HEK293 (cell line): ENCODE measurements around the gene HTR2A.
A peak's percentile ranks its signal among the peaks of the same experiment; 100 is the strongest.

ENCODE experiments used
- CTCF ChIA-PET: fragments of 350-600 bp; formaldehyde crosslinking; extraction: SDS; loops from one replicate; lab custom pipeline; 2021; ENCODE audit warnings: antibody characterized with exemption; lab: Yijun Ruan, JAX
- POLR2A ChIA-PET: fragments of 300-600 bp; formaldehyde crosslinking; extraction: SDS; loops from one replicate; lab custom pipeline; 2020; ENCODE audit warnings: antibody characterized with exemption, inconsistent platforms; lab: Yijun Ruan, JAX
- H3K27ac ChIP-seq: fragments of 200-500 bp; sonication (Bioruptor generic); 2 replicates; pipeline ENCODE4 v1.5.1; 2014; ENCODE audit warnings: low read depth, low read length, control low read depth, inconsistent platforms; ENCODE audit errors: extremely low read depth
- H3K36me3 ChIP-seq, 2 experiments: fragments of 200-500 bp in 1 of 2; sonication (Bioruptor generic) in 1 of 2; 1 replicate in 1 of 2; 2 replicates in 1 of 2; pipeline ENCODE4 v1.5.1; 2014 to 2017; ENCODE audit warnings: inconsistent platforms in 2 of 2, low read length in 2 of 2; ENCODE audit not compliant: control insufficient read depth in 2 of 2, insufficient read depth in 1 of 2
- H3K4me1 ChIP-seq: fragments of 200-500 bp; sonication (Bioruptor generic); 2 replicates; pipeline ENCODE4 v1.5.1; 2014; ENCODE audit warnings: mild to moderate bottlenecking, low read length, inconsistent platforms; ENCODE audit not compliant: control insufficient read depth, insufficient read depth
- H3K4me3 ChIP-seq: 2 replicates; pipeline ENCODE4 v1.5.1; 2011; ENCODE audit warnings: low read depth, mild to moderate bottlenecking, control low read depth, low read length, moderate library complexity
- H3K9me3 ChIP-seq: fragments of 200-500 bp; sonication (Bioruptor generic); 2 replicates; pipeline ENCODE4 v1.5.1; 2014; ENCODE audit warnings: low read depth, low read length, inconsistent platforms; ENCODE audit not compliant: control insufficient read depth, insufficient read depth
- FEZF1 ChIP-seq: fragments of 450-650 bp; formaldehyde crosslinking; IDR thresholded peaks from 2 replicates; pipeline ENCODE4 v1.5.1; 2016; ENCODE audit warnings: missing biosample characterization, missing genetic modification characterization
- GFI1B ChIP-seq: fragments of 450-650 bp; formaldehyde crosslinking; IDR thresholded peaks from 2 replicates; pipeline ENCODE4 v1.5.1; 2016; ENCODE audit warnings: missing biosample characterization, missing genetic modification characterization
- HOXA7 ChIP-seq: sonication (generic); formaldehyde crosslinking; IDR thresholded peaks from 2 replicates; pipeline ENCODE4 v1.8.1; 2022; ENCODE audit warnings: missing genetic modification reagents, borderline replicate concordance
- INSM2 ChIP-seq: fragments of 450-650 bp; formaldehyde crosslinking; IDR thresholded peaks from 2 replicates; pipeline ENCODE4 v1.5.1; 2016; ENCODE audit warnings: missing biosample characterization, missing genetic modification characterization
- OSR2 ChIP-seq: fragments of 450-650 bp; formaldehyde crosslinking; IDR thresholded peaks from 2 replicates; pipeline ENCODE4 v1.5.1; 2016; ENCODE audit warnings: missing biosample characterization, missing genetic modification characterization
- ZBTB1 ChIP-seq: fragments of 450-650 bp; formaldehyde crosslinking; IDR thresholded peaks from 2 replicates; pipeline ENCODE4 v1.5.1; 2016; ENCODE audit warnings: missing biosample characterization, missing genetic modification characterization
- ZBTB8A ChIP-seq: fragments of 450-650 bp; formaldehyde crosslinking; IDR thresholded peaks from 2 replicates; pipeline ENCODE4 v1.5.1; 2016; ENCODE audit warnings: missing biosample characterization, missing genetic modification characterization
- ZNF155 ChIP-seq: fragments of 450-650 bp; formaldehyde crosslinking; IDR thresholded peaks from 2 replicates; pipeline ENCODE4 v1.5.1; 2016; ENCODE audit warnings: missing biosample characterization, missing genetic modification characterization
- ZNF157 ChIP-seq: fragments of 450-650 bp; formaldehyde crosslinking; IDR thresholded peaks from 2 replicates; pipeline ENCODE4 v1.5.1; 2016; ENCODE audit warnings: missing biosample characterization, missing genetic modification characterization
- ZNF174 ChIP-seq: fragments of 450-650 bp; formaldehyde crosslinking; IDR thresholded peaks from 2 replicates; pipeline ENCODE4 v1.5.0; 2017; ENCODE audit warnings: missing biosample characterization, mild to moderate bottlenecking, missing genetic modification characterization
- ZNF19 ChIP-seq: fragments of 450-650 bp; formaldehyde crosslinking; IDR thresholded peaks from 2 replicates; pipeline ENCODE4; 2016; ENCODE audit warnings: missing biosample characterization, missing genetic modification characterization, low read depth
- ZNF335 ChIP-seq: fragments of 450-650 bp; formaldehyde crosslinking; conservative IDR thresholded peaks from 2 replicates; pipeline ENCODE4 v1.5.1; 2016; ENCODE audit warnings: missing biosample characterization, missing genetic modification characterization
- ZNF37A ChIP-seq: fragments of 450-650 bp; IDR thresholded peaks from 2 replicates; pipeline ENCODE4 v1.5.1; 2018; ENCODE audit warnings: missing biosample characterization, missing genetic modification characterization
- ZNF449 ChIP-seq: fragments of 450-650 bp; formaldehyde crosslinking; IDR thresholded peaks from 2 replicates; pipeline ENCODE4 v1.5.1; 2017; ENCODE audit warnings: missing biosample characterization, mild to moderate bottlenecking, missing genetic modification characterization, moderate library complexity
- ZNF501 ChIP-seq: fragments of 450-650 bp; formaldehyde crosslinking; IDR thresholded peaks from 2 replicates; pipeline ENCODE4 v1.5.1; 2016; ENCODE audit warnings: missing biosample characterization, missing genetic modification characterization
- ZNF560 ChIP-seq: fragments of 450-650 bp; formaldehyde crosslinking; IDR thresholded peaks from 2 replicates; pipeline ENCODE4 v1.5.1; 2017; ENCODE audit warnings: missing biosample characterization, missing genetic modification characterization, borderline replicate concordance
- ZNF561 ChIP-seq: fragments of 450-650 bp; IDR thresholded peaks from 2 replicates; pipeline ENCODE4 v1.5.1; 2018; ENCODE audit warnings: missing biosample characterization, missing genetic modification characterization, borderline replicate concordance
- ZNF645 ChIP-seq: fragments of 450-650 bp; formaldehyde crosslinking; IDR thresholded peaks from 2 replicates; pipeline ENCODE4; 2016; ENCODE audit warnings: missing biosample characterization, missing genetic modification characterization
- ZNF654 ChIP-seq: fragments of 450-650 bp; formaldehyde crosslinking; IDR thresholded peaks from 2 replicates; pipeline ENCODE4 v1.5.1; 2016; ENCODE audit warnings: low read depth, missing biosample characterization, missing genetic modification characterization
- ZNF660 ChIP-seq: fragments of 450-650 bp; IDR thresholded peaks from 2 replicates; pipeline ENCODE4 v1.5.1; 2018; ENCODE audit warnings: missing biosample characterization, mild to moderate bottlenecking, missing genetic modification characterization
- ZNF747 ChIP-seq: fragments of 450-650 bp; formaldehyde crosslinking; IDR thresholded peaks from 2 replicates; pipeline ENCODE4 v1.5.1; 2016; ENCODE audit warnings: missing biosample characterization, missing genetic modification characterization
- ZSCAN16 ChIP-seq: fragments of 450-650 bp; formaldehyde crosslinking; IDR thresholded peaks from 2 replicates; pipeline ENCODE4 v1.5.1; 2016; ENCODE audit warnings: missing biosample characterization, missing genetic modification characterization
- ZSCAN23 ChIP-seq: fragments of 450-650 bp; formaldehyde crosslinking; IDR thresholded peaks from 2 replicates; pipeline ENCODE4 v1.5.1; 2016; ENCODE audit warnings: missing biosample characterization, missing genetic modification characterization
- TF ChIP-seq, protein P1 (sequence below): fragments of 450-650 bp; formaldehyde crosslinking; IDR thresholded peaks from 2 replicates; pipeline ENCODE4 v1.5.1; 2016; ENCODE audit warnings: missing biosample characterization, missing genetic modification characterization

HTR2A gene

GRCh38 chr13:46834657-46835056 lies 62.2 kb downstream of the HTR2A start:
- TF ChIP-seq ZNF501 (tag by site-specific recombination) (no peak), ZNF157 (tag by site-specific recombination) (no peak), ZNF560 (tag by site-specific recombination) (no peak), INSM2 (tag by site-specific recombination) (no peak)
- POLR2A ChIA-PET = no interaction called here
- CTCF ChIA-PET = interaction anchor here (0.7 to 0.9 kb wide), 3 partner anchors 70 to 129 kb away, joined by 3 to 4 read pairs (median 4); no protein-coding TSS in a partner anchor
- H3K4me1 ChIP-seq = no peaks in the 10 kb centered on the region
- no peak overlapping the region for H3K27ac ChIP-seq
- no peaks in the 10 kb centered on the region for H3K9me3 ChIP-seq
- H3K36me3 ChIP-seq = no peaks in the 10 kb centered on the region
- no peak overlapping the region for H3K4me3 ChIP-seq

GRCh38 chr13:46831588-46832194 lies 65.2 kb downstream of the HTR2A start:
- TF ChIP-seq ZBTB1 (tag by site-specific recombination) = no peak
- TF ChIP-seq ZNF560 (tag by site-specific recombination) = no peak
- TF ChIP-seq HOXA7 (CRISPR knock-in tag) = no peak
- TF ChIP-seq ZNF654 (tag by site-specific recombination) = peak; percentile 92
- peak; percentile 64; the same call in 1 of the 2 replicates for TF ChIP-seq ZNF660 (tag by site-specific recombination)
- no peak for TF ChIP-seq ZSCAN16 (tag by site-specific recombination)
- no peak for TF ChIP-seq ZNF174 (tag by site-specific recombination)
- TF ChIP-seq, protein P1, sequence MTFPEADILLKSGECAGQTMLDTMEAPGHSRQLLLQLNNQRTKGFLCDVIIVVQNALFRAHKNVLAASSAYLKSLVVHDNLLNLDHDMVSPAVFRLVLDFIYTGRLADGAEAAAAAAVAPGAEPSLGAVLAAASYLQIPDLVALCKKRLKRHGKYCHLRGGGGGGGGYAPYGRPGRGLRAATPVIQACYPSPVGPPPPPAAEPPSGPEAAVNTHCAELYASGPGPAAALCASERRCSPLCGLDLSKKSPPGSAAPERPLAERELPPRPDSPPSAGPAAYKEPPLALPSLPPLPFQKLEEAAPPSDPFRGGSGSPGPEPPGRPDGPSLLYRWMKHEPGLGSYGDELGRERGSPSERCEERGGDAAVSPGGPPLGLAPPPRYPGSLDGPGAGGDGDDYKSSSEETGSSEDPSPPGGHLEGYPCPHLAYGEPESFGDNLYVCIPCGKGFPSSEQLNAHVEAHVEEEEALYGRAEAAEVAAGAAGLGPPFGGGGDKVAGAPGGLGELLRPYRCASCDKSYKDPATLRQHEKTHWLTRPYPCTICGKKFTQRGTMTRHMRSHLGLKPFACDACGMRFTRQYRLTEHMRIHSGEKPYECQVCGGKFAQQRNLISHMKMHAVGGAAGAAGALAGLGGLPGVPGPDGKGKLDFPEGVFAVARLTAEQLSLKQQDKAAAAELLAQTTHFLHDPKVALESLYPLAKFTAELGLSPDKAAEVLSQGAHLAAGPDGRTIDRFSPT = no peak
- no peak for TF ChIP-seq FEZF1 (tag by site-specific recombination)
- no peak for TF ChIP-seq ZSCAN23 (tag by site-specific recombination)
- TF ChIP-seq ZNF19 = no peak
- 0 out of 2 replicates have a peak, but pooled peaks have one; percentile 54 for TF ChIP-seq ZNF561 (tag by site-specific recombination)
- no peak for TF ChIP-seq ZBTB8A (tag by site-specific recombination)
- no peak overlapping the region for H3K27ac ChIP-seq
- H3K4me1 ChIP-seq = no peaks in the 10 kb centered on the region
- no peaks in the 10 kb centered on the region for H3K36me3 ChIP-seq
- POLR2A ChIA-PET = no interaction called here
- CTCF ChIA-PET = interaction anchor here (0.6 to 1.5 kb wide), 8 partner anchors 8 to 1076 kb away, joined by 3 to 4 read pairs (median 4); no protein-coding TSS in a partner anchor
- no peaks in the 10 kb centered on the region for H3K9me3 ChIP-seq
- no peak overlapping the region for H3K4me3 ChIP-seq

DNA sequence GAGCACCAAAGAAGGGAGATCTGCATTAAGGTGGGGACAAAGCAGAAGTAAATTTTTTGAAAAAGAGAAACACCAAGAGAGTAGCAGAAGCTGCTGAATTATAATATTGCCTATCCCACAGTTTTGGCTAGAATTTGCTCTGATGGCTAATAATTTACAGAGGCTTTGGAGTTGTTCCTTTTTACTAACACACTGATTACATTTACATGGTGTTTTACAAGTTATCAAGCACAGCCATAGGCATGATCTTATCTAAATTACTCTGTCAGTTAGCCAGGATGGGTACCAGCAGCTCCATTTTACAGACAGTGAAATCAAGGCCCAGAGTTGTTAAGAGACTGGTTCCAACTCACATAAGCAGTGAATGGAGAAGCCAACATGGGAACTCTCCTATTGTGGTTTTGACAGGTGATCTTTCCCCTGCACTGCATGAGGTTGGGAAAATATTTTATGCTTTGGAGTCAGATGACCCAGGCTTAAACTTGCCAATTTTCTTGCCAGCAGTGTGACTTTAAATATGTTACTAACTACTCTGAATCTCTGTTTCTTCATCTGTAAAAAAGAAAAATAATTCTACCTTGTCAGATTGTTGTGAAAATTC lies 66.3 kb downstream of the HTR2A start:
- TF ChIP-seq ZNF37A (tag by site-specific recombination) = no peak
- no peak for TF ChIP-seq ZNF449 (tag by site-specific recombination)
- TF ChIP-seq ZBTB8A (tag by site-specific recombination) = no peak
- TF ChIP-seq GFI1B (tag by site-specific recombination) = no peak
- no peak for TF ChIP-seq ZNF335
- TF ChIP-seq ZNF660 (tag by site-specific recombination) = no peak
- TF ChIP-seq ZNF747 (tag by site-specific recombination) = no peak
- TF ChIP-seq ZNF645 = no peak
- no peak for TF ChIP-seq OSR2
- no peak for TF ChIP-seq ZNF155 (tag by site-specific recombination)
- Histone ChIP-seq H3K27ac (no peak overlapping the region), H3K9me3 (no peaks in the 10 kb centered on the region), H3K4me3 (no peak overlapping the region), H3K4me1 (no peaks in the 10 kb centered on the region), H3K36me3 (no peaks in the 10 kb centered on the region)
- ChIA-PET POLR2A (no interaction called here), CTCF (interaction anchor here (0.6 to 1.1 kb wide), 3 partner anchors 53 to 945 kb away, joined by 3 to 4 read pairs (median 3); no protein-coding TSS in a partner anchor)
